Breast epithelium (tissue), 4 donors: ENCODE results near the gene METRNL. TPM values are rescaled to one million over a fixed set of nuclear protein-coding genes. Genes with fewer than 3 reads are reported as not detected.
A peak's percentile ranks its signal among the peaks of the same experiment; 100 is the strongest.
"Not testable (repeated sequence)": the region's sequence is repeated elsewhere in the genome, so short reads cannot be mapped to it uniquely, and the experiment has no call there.

Experiments used
- DNase-seq, 2 donors: peaks; one replicate each; pipeline ENCODE4 v3.0.0-alpha.2; 2019; ENCODE audit warnings: low spot score in 2 of 2
- H3K27ac ChIP-seq, 2 donors: fragments of 200-600 bp; sonication (generic) in 1 of 2; one replicate each; pipeline ENCODE4 v1.5.1; 2016 to 2019; ENCODE audit warnings: mild to moderate bottlenecking in 1 of 2
- H3K27me3 ChIP-seq, 2 donors: fragments of 200-600 bp; sonication (generic) in 1 of 2; one replicate each; pipeline versions ENCODE4 v1.5.1 to v1.6.0; 2017 to 2019; ENCODE audit warnings: control low read depth in 1 of 2, mild to moderate bottlenecking in 1 of 2
- H3K36me3 ChIP-seq: fragments of 200-600 bp; one replicate; pipeline ENCODE4 v1.5.1; 2019
- H3K4me1 ChIP-seq, 2 donors: fragments of 200-600 bp; sonication (generic); one replicate each; pipeline ENCODE4 v1.5.1; 2016 to 2019; ENCODE audit warnings: control low read depth in 1 of 2
- H3K4me3 ChIP-seq, 3 donors: fragments of 200-600 bp; sonication (generic); 1 replicate in 2 of 3; 2 replicates in 1 of 3; pipeline ENCODE4 v1.5.1; 2016 to 2019; ENCODE audit warnings: mild to moderate bottlenecking in 3 of 3, moderate library complexity in 2 of 3
- H3K9me3 ChIP-seq, 2 donors: fragments of 200-600 bp; sonication (generic) in 1 of 2; one replicate each; pipeline ENCODE4 v1.5.1; 2016 to 2019; ENCODE audit warnings: control low read depth in 1 of 2
- CTCF ChIP-seq, 3 donors: fragments of 450-650 bp; IDR thresholded peaks; one replicate each; pipeline ENCODE4 v1.5.1; 2016 to 2017; ENCODE audit warnings: antibody characterized with exemption in 3 of 3, mild to moderate bottlenecking in 3 of 3, moderate library complexity in 3 of 3
- POLR2A ChIP-seq: fragments of 450-650 bp; IDR thresholded peaks from one replicate; pipeline ENCODE4 v1.6.1; 2016; ENCODE audit warnings: antibody characterized with exemption, mild to moderate bottlenecking, moderate library complexity
- POLR2AphosphoS5 ChIP-seq, 3 donors: sonication (generic); formaldehyde crosslinking; IDR thresholded peaks; one replicate each; pipeline ENCODE4 v1.6.1; 2017; ENCODE audit warnings: antibody characterized with exemption in 3 of 3
- intact Hi-C: fragments of 100-400 bp; cut with DNase I; formaldehyde crosslinking; loops from one replicate; pipeline ENCODE4 v1.15.1; 2023; ENCODE audit warnings: low total_unique reads
- total RNA-seq, 3 donors: library from RNA; depleted of rRNA; stranded (reverse); fragments of >200 nt; gene quantifications; one replicate each; pipeline ENCODE4 v1.1.0, GENCODE V29; 2016

The METRNL gene
- total RNA-seq, 3 donors from 2014 or later: 41.6 to 102 (median 54.1) TPM

GRCh38 chr17:83065660-83066542 lies 13.5 kb upstream of the METRNL start:
- intact Hi-C loops: no loop called here
- Histone ChIP-seq H3K27me3 (no peaks in the 10 kb centered on the region), H3K36me3 (no peaks in the 10 kb centered on the region), H3K9me3 (no peaks in the 10 kb centered on the region), H3K4me1 (no peaks in the 10 kb centered on the region), H3K4me3 (no peak overlapping the region), H3K27ac (no peak overlapping the region)
- no peak for TF ChIP-seq POLR2AphosphoS5 (IDR thresholded peaks at IDR 0.05)
- TF ChIP-seq POLR2A: no peak
- no peak for TF ChIP-seq CTCF (IDR thresholded peaks at IDR 0.05)
- peak in 1 of 2 donors; percentile 39 for DNase-seq

- DNase-seq, H3K4me1 ChIP-seq, H3K4me3 ChIP-seq, H3K27me3 ChIP-seq, H3K9me3 ChIP-seq, intact Hi-C loops, H3K36me3 ChIP-seq, H3K27ac ChIP-seq: not testable (repeated sequence)
Observed at GRCh38 chr17:83066543-83066890, 12.9 kb upstream of the METRNL start.

GRCh38 chr17:83067071-83067717 lies 12.2 kb upstream of the METRNL start:
- intact Hi-C loops: no loop called here
- Histone ChIP-seq H3K4me3 (no peak overlapping the region), H3K27ac (no peak overlapping the region), H3K36me3 (no peaks in the 10 kb centered on the region), H3K27me3 (no peaks in the 10 kb centered on the region), H3K9me3 (no peaks in the 10 kb centered on the region), H3K4me1 (no peaks in the 10 kb centered on the region)
- peak in 1 of 2 donors; percentile 48 for DNase-seq
- TF ChIP-seq POLR2A (no peak), POLR2AphosphoS5 (IDR thresholded peaks at IDR 0.05) (no peak), CTCF (IDR thresholded peaks at IDR 0.05) (no peak)

- H3K27me3 ChIP-seq: no peaks in the 10 kb centered on the region
- no peaks in the 10 kb centered on the region for H3K9me3 ChIP-seq
- H3K27ac ChIP-seq: no peak overlapping the region
- TF ChIP-seq CTCF (IDR thresholded peaks at IDR 0.05) (no peak), POLR2AphosphoS5 (IDR thresholded peaks at IDR 0.05) (no peak)
- no peak for DNase-seq
- intact Hi-C loops: no loop called here
- no peaks in the 10 kb centered on the region for H3K4me1 ChIP-seq
- no peak overlapping the region for H3K4me3 ChIP-seq
- H3K36me3 ChIP-seq: no peaks in the 10 kb centered on the region
Observed at GRCh38 chr17:83067718-83068261, 11.6 kb upstream of the METRNL start.

GRCh38 chr17:83068641-83069570 lies 10.5 kb upstream of the METRNL start:
- Histone ChIP-seq H3K4me1 (peaks cover 0 to 3% of the 10 kb centered on the region in 2 donors), H3K27me3 (no peaks in the 10 kb centered on the region), H3K9me3 (no peaks in the 10 kb centered on the region), H3K27ac (no peak overlapping the region), H3K36me3 (no peaks in the 10 kb centered on the region), H3K4me3 (no peak overlapping the region)
- intact Hi-C loops: no loop called here
- TF ChIP-seq POLR2AphosphoS5 (IDR thresholded peaks at IDR 0.05) (no peak), CTCF (IDR thresholded peaks at IDR 0.05) (no peak), POLR2A (no peak)
- DNase-seq: no peak
